Endodermal cell (in vitro differentiated cells): ENCODE results near the gene ANO5. TPM values are rescaled to one million over a fixed set of nuclear protein-coding genes. Genes with fewer than 3 reads are reported as not detected.
"Not testable (repeated sequence)": the region's sequence is repeated elsewhere in the genome, so short reads cannot be mapped to it uniquely, and the experiment has no call there.

Experiments used
- DNase-seq: peaks from one replicate; pipeline ENCODE4 v3.0.0-alpha.2; 2017
- H3K27ac ChIP-seq: 2 replicates; pipeline ENCODE4 v1.5.1; 2013; ENCODE audit warnings: mild to moderate bottlenecking, low read depth, low read length, moderate library complexity
- H3K27me3 ChIP-seq: 2 replicates; pipeline ENCODE4 v1.6.1; 2013; ENCODE audit warnings: mild to moderate bottlenecking, low read length, moderate library complexity; ENCODE audit not compliant: insufficient read depth, control insufficient read depth, poor library complexity, severe bottlenecking
- H3K36me3 ChIP-seq: 2 replicates; pipeline ENCODE4 v1.7.0; 2013; ENCODE audit warnings: mild to moderate bottlenecking, low read length, moderate library complexity; ENCODE audit not compliant: control insufficient read depth, insufficient read depth
- H3K4me1 ChIP-seq: one replicate; pipeline ENCODE4 v1.7.0; 2013; ENCODE audit warnings: low read length; ENCODE audit not compliant: control insufficient read depth, insufficient read depth
- H3K4me3 ChIP-seq: 2 replicates; pipeline ENCODE4 v1.5.1; 2013; ENCODE audit warnings: mild to moderate bottlenecking, low read length, moderate library complexity
- H3K9ac ChIP-seq: 2 replicates; pipeline ENCODE4 v1.6.1; 2013; ENCODE audit warnings: mild to moderate bottlenecking, low read length, moderate library complexity; ENCODE audit not compliant: poor library complexity, severe bottlenecking; ENCODE audit errors: extremely low read depth
- H3K9me3 ChIP-seq: 2 replicates; pipeline ENCODE4 v1.6.1; 2013; ENCODE audit warnings: mild to moderate bottlenecking, low read length, moderate library complexity; ENCODE audit not compliant: control insufficient read depth
- H3K27ac Mint-ChIP-seq: 2 replicates; pipeline ENCODE4 v1.8.0; 2020; ENCODE audit warnings: mixed read lengths
- H3K27me3 Mint-ChIP-seq: 2 replicates; pipeline ENCODE4 v1.8.0; 2021; ENCODE audit warnings: mild to moderate bottlenecking, mixed read lengths; ENCODE audit not compliant: insufficient read depth
- H3K36me3 Mint-ChIP-seq: 2 replicates; pipeline ENCODE4 v1.8.0; 2020; ENCODE audit warnings: low read depth, mixed read lengths
- H3K4me1 Mint-ChIP-seq: 2 replicates; pipeline ENCODE4 v1.8.0; 2020; ENCODE audit warnings: mixed read lengths
- H3K4me3 Mint-ChIP-seq: 2 replicates; pipeline ENCODE4 v1.8.0; 2020; ENCODE audit warnings: mild to moderate bottlenecking, moderate library complexity, mixed read lengths
- H3K9me3 Mint-ChIP-seq: 2 replicates; pipeline ENCODE4 v1.8.0; 2020; ENCODE audit warnings: mild to moderate bottlenecking, mixed read lengths
- CTCF ChIP-seq: fragments of 200-600 bp; sonication (generic); conservative IDR thresholded peaks from 2 replicates; pipeline ENCODE4 v1.5.0; 2021; ENCODE audit warnings: antibody characterized with exemption, mild to moderate bottlenecking
- WGBS, 2 experiments: methylation state at CpG; one replicate each; pipeline versions ENCODE4 v1.1.5 to v1.1.7; 2013; ENCODE audit warnings: missing lambda C conversion rate in 2 of 2, mixed read lengths in 1 of 2; ENCODE audit not compliant: insufficient coverage in 1 of 2, insufficient read length in 1 of 2; 5-methylcytosine and 5-hydroxymethylcytosine counted together
- total RNA-seq, 2 donors: library from RNA; stranded (reverse); fragmentation: NEBNext Ultra II Directional in 1 of 2; extraction: Animal tissue kit (Norgen Biotek cat#: 25700) in 1 of 2; gene quantifications; 2 replicates in 1 of 2; 3 replicates in 1 of 2; pipeline ENCODE4 v1.2.1, GENCODE V29; 2021

The ANO5 gene
- total RNA-seq, 2 donors from 2014 or later = 6.2 to 8.9 TPM

- H3K36me3 Mint-ChIP-seq = no peaks in the 10 kb centered on the region
- 96 to 100% methylated on average over 3 to 4 of the region's 4 CpGs for WGBS, 2 experiments
- Histone ChIP-seq H3K27me3 (no peaks in the 10 kb centered on the region), H3K4me3 (no peak overlapping the region), H3K4me1 (peaks cover 5% of the 10 kb centered on the region), H3K36me3 (no peaks in the 10 kb centered on the region), H3K9ac (no peak overlapping the region), H3K27ac (no peak overlapping the region), H3K9me3 (no peaks in the 10 kb centered on the region)
- H3K9me3 Mint-ChIP-seq = no peaks in the 10 kb centered on the region
- H3K4me1 Mint-ChIP-seq = peaks cover 22% of the 10 kb centered on the region
- H3K4me3 Mint-ChIP-seq = no peak overlapping the region
- no peak overlapping the region for H3K27ac Mint-ChIP-seq
- TF ChIP-seq CTCF = no peak
- H3K27me3 Mint-ChIP-seq = no peaks in the 10 kb centered on the region
- DNase-seq = no peak
Measured at GRCh38 chr11:22276535-22276934, 83.7 kb downstream of the ANO5 start.

- not testable (repeated sequence) for H3K27ac ChIP-seq, DNase-seq, H3K27me3 Mint-ChIP-seq, H3K27ac Mint-ChIP-seq, H3K9ac ChIP-seq, H3K4me1 ChIP-seq, H3K4me1 Mint-ChIP-seq, H3K4me3 ChIP-seq, H3K27me3 ChIP-seq, H3K9me3 ChIP-seq, H3K4me3 Mint-ChIP-seq, H3K36me3 ChIP-seq
- WGBS, 2 experiments = 93 to 96% methylated on average over 8 to 17 of the region's 17 CpGs
- Mint-ChIP-seq H3K36me3 (peaks cover 18% of the 10 kb centered on the region), H3K9me3 (peaks cover 18% of the 10 kb centered on the region)
Measured at GRCh38 chr11:22284991-22285390, 92.1 kb downstream of the ANO5 start.

- no peak overlapping the region for H3K27ac ChIP-seq
- Mint-ChIP-seq H3K27ac (no peak overlapping the region), H3K4me3 (no peak overlapping the region), H3K36me3 (no peaks in the 10 kb centered on the region), H3K27me3 (no peaks in the 10 kb centered on the region), H3K4me1 (peaks cover 2% of the 10 kb centered on the region), H3K9me3 (no peaks in the 10 kb centered on the region)
- H3K4me3 ChIP-seq = no peak overlapping the region
- H3K9me3 ChIP-seq = no peaks in the 10 kb centered on the region
- no peak overlapping the region for H3K9ac ChIP-seq
- DNase-seq = no peak
- TF ChIP-seq CTCF = no peak
- no peaks in the 10 kb centered on the region for H3K4me1 ChIP-seq
- H3K36me3 ChIP-seq = no peaks in the 10 kb centered on the region
- no peaks in the 10 kb centered on the region for H3K27me3 ChIP-seq
Measured at GRCh38 chr11:22302368-22302767, 109.5 kb downstream of the ANO5 start.

GRCh38 chr11:22304337-22304961 is 111.6 kb downstream of the ANO5 start:
- Histone ChIP-seq H3K4me3 (no peak overlapping the region), H3K27ac (no peak overlapping the region), H3K9ac (no peak overlapping the region), H3K27me3 (no peaks in the 10 kb centered on the region), H3K9me3 (no peaks in the 10 kb centered on the region), H3K4me1 (no peaks in the 10 kb centered on the region), H3K36me3 (no peaks in the 10 kb centered on the region)
- no peak overlapping the region for H3K27ac Mint-ChIP-seq
- no peaks in the 10 kb centered on the region for H3K9me3 Mint-ChIP-seq
- peaks cover 2% of the 10 kb centered on the region for H3K4me1 Mint-ChIP-seq
- WGBS, 2 experiments = 67 to 78% methylated on average over 3 to 4 of the region's 5 CpGs
- no peaks in the 10 kb centered on the region for H3K36me3 Mint-ChIP-seq
- H3K27me3 Mint-ChIP-seq = no peaks in the 10 kb centered on the region
- TF ChIP-seq CTCF = peak; percentile 85
- no peak for DNase-seq
- no peak overlapping the region for H3K4me3 Mint-ChIP-seq
